ENCODE results near the gene WRAP73. TPM values are rescaled to one million over a fixed set of nuclear protein-coding genes. Genes with fewer than 3 reads are reported as not detected.
A peak's percentile ranks its signal among the peaks of the same experiment; 100 is the strongest.

WRAP73 gene
- total and polyA plus RNA-seq, 9 of the 15 experiments (the other 6 are each of a cell fraction or from before 2014, with no cell fraction given): 4.3 to 51.8 (median 30.1) TPM

GRCh38 chr1:3688356-3689137 lies 38.6 kb upstream of the WRAP73 start (continued):
- no peak for TF ChIP-seq JUND (IDR thresholded peaks at IDR 0.05; ENCODE audit: borderline replicate concordance, low read depth, low read length)
- 0 out of 3 replicates have a peak, but pooled peaks have one; percentile 10 for TF ChIP-seq JUND (tag; IDR thresholded peaks at IDR 0.05; ENCODE audit: borderline replicate concordance, low read depth, low read length)
- TF ChIP-seq ZNF511 (CRISPR knock-in tag; IDR thresholded peaks at IDR 0.05): 0 out of 2 replicates have a peak, but pooled peaks have one; percentile 39
- peak; percentile 32; the same call in 1 of the 2 replicates for TF ChIP-seq TFAP4 (CRISPR knock-in tag; IDR thresholded peaks at IDR 0.05; ENCODE audit: borderline replicate concordance)
- 0 out of 4 replicates have a peak, but pooled peaks of 1 of the 2 experiments have one; percentile 30 for TF ChIP-seq FOXA3 (CRISPR knock-in tag; conservative IDR thresholded peaks at IDR 0.05 in 1 of 2, IDR thresholded peaks at IDR 0.05 in 1 of 2)
- TF ChIP-seq HBP1 (CRISPR knock-in tag; IDR thresholded peaks at IDR 0.05): no peak
- no peak for TF ChIP-seq ZNF407 (IDR thresholded peaks at IDR 0.05; ENCODE audit: low read depth)
- no peak for TF ChIP-seq RBM25 (IDR thresholded peaks at IDR 0.05; ENCODE audit: low read depth, low read length, severe bottlenecking)
- no peak for TF ChIP-seq MECOM (CRISPR knock-in tag; IDR thresholded peaks at IDR 0.05)
- no peak for TF ChIP-seq ATF1 (CRISPR knock-in tag; IDR thresholded peaks at IDR 0.05)
- 0 out of 2 replicates have a peak, but pooled peaks have one; percentile 12 for TF ChIP-seq ATF1 (tag; IDR thresholded peaks at IDR 0.05)
- TF ChIP-seq RBBP5 (IDR thresholded peaks at IDR 0.05; ENCODE audit: borderline replicate concordance, insufficient read depth, low read length, poor library complexity, severe bottlenecking): peak; percentile 21
- TF ChIP-seq RBM39 (optimal IDR thresholded peaks at IDR 0.05; ENCODE audit: low read depth, low read length): no peak
- no peak for TF ChIP-seq PRMT5 (CRISPR knock-in tag; IDR thresholded peaks at IDR 0.05)
